H1 (cell line): ENCODE data around the gene MMP11. TPM values are rescaled to one million over a fixed set of nuclear protein-coding genes. Genes with fewer than 3 reads are reported as not detected.

Source experiments
- CTCF ChIA-PET: fragments of 300-600 bp; sonication (Branson Sonifier 250); formaldehyde crosslinking; loops from one replicate; lab custom pipeline; 2021; ENCODE audit not compliant: partially characterized antibody; lab: Charles Lee
- POLR2A ChIA-PET: fragments of 300-600 bp; sonication (Branson Sonifier 250); formaldehyde crosslinking; loops from one replicate; lab custom pipeline; 2021; ENCODE audit warnings: inconsistent platforms; ENCODE audit not compliant: partially characterized antibody; lab: Charles Lee
- DNase-seq, 2 experiments: peaks; one replicate each; pipeline versions ENCODE4 v3.0.0 to v3.0.0-alpha.2; 2010 to 2022; ENCODE audit warnings: low spot score in 2 of 2, low read depth in 1 of 2, mixed read lengths in 1 of 2
- FAIRE-seq: peaks from 2 replicates; lab custom pipeline; 2011; peaks lifted over from hg19 to GRCh38; lab: Jason Lieb, UNC
- H2AFZ ChIP-seq: 2 replicates; pipeline ENCODE4 v1.8.1; 2012; ENCODE audit warnings: low read length, inconsistent platforms
- H2AK5ac ChIP-seq: 2 replicates; pipeline ENCODE4 v1.6.1; 2013; ENCODE audit warnings: low read depth, low read length
- H2BK120ac ChIP-seq: replicated peaks from 2 replicates; pipeline ENCODE3; 2013; ENCODE audit warnings: low read depth, low read length, inconsistent platforms
- H2BK12ac ChIP-seq: 2 replicates; pipeline ENCODE4 v1.6.1; 2013; ENCODE audit warnings: low read depth, low read length
- H2BK15ac ChIP-seq: 2 replicates; pipeline ENCODE4 v1.6.1; 2013; ENCODE audit warnings: low read length
- H2BK20ac ChIP-seq: 2 replicates; pipeline ENCODE4 v1.6.1; 2013; ENCODE audit warnings: low read length
- H2BK5ac ChIP-seq: 2 replicates; pipeline ENCODE4 v1.6.1; 2013; ENCODE audit warnings: low read depth, low read length
- H3K14ac ChIP-seq: 2 replicates; pipeline ENCODE4 v1.6.1; 2013; ENCODE audit warnings: inconsistent platforms; ENCODE audit not compliant: insufficient read length
- H3K18ac ChIP-seq: 2 replicates; pipeline ENCODE4 v1.6.1; 2013; ENCODE audit warnings: low read length; ENCODE audit errors: extremely low read depth
- H3K23ac ChIP-seq: 2 replicates; pipeline ENCODE4 v1.6.1; 2013; ENCODE audit warnings: inconsistent platforms; ENCODE audit not compliant: insufficient read length
- H3K23me2 ChIP-seq: 2 replicates; pipeline ENCODE4 v1.6.1; 2013; ENCODE audit warnings: low read depth, low read length
- H3K27ac ChIP-seq: 2 replicates; pipeline ENCODE4 v1.6.1; 2011; ENCODE audit warnings: low read depth, low read length, inconsistent platforms
- H3K27me3 ChIP-seq, 4 experiments: replicated peaks in 1 of 4; 1 replicate in 1 of 4; 2 replicates in 3 of 4; pipeline versions ENCODE4 v1.6.1 to v1.8.1; 2011 to 2013; ENCODE audit warnings: low read length in 3 of 4, mild to moderate bottlenecking in 3 of 4, inconsistent platforms in 2 of 4, mixed read lengths in 2 of 4, moderate library complexity in 1 of 4; ENCODE audit not compliant: control insufficient read depth in 3 of 4, insufficient read depth in 3 of 4; ENCODE audit errors: extremely low read depth in 1 of 4
- H3K36me3 ChIP-seq, 4 experiments: 2 replicates each; pipeline versions ENCODE4 v1.6.1 to v1.8.1; 2011 to 2013; ENCODE audit warnings: mild to moderate bottlenecking in 4 of 4, low read length in 3 of 4, moderate library complexity in 2 of 4, control low read depth in 1 of 4, inconsistent platforms in 1 of 4; ENCODE audit not compliant: insufficient read depth in 4 of 4, control insufficient read depth in 2 of 4
- H3K4ac ChIP-seq: replicated peaks from 2 replicates; pipeline ENCODE3; 2013; ENCODE audit warnings: low read length, low read depth, mixed read lengths, inconsistent platforms; ENCODE audit not compliant: insufficient read length
- H3K4me1 ChIP-seq, 4 experiments: replicated peaks in 1 of 4; 1 replicate in 1 of 4; 2 replicates in 3 of 4; pipeline versions ENCODE4 v1.6.1 to v1.8.1; 2011 to 2013; ENCODE audit warnings: low read length in 3 of 4, inconsistent platforms in 2 of 4, mixed read lengths in 1 of 4; ENCODE audit not compliant: insufficient read depth in 4 of 4, control insufficient read depth in 3 of 4
- H3K4me2 ChIP-seq, 2 experiments: 2 replicates each; pipeline versions ENCODE4 v1.6.1 to v1.8.1; 2011 to 2013; ENCODE audit warnings: low read depth in 2 of 2, low read length in 2 of 2, control low read depth in 1 of 2, inconsistent platforms in 1 of 2, mild to moderate bottlenecking in 1 of 2; ENCODE audit not compliant: insufficient read depth in 1 of 2
- H3K4me3 ChIP-seq, 4 experiments: fragments of 200-600, 300-600 bp in 1 of 4; sonication (generic), shearing (Covaris generic), sonication (Bioruptor Twin) in 1 of 4; 2 replicates each; pipeline versions ENCODE4 v1.5.1 to v1.8.1; 2011 to 2016; ENCODE audit warnings: low read length in 4 of 4, low read depth in 3 of 4, control low read depth in 2 of 4, inconsistent platforms in 2 of 4, mild to moderate bottlenecking in 2 of 4, mixed read lengths in 1 of 4, moderate library complexity in 1 of 4; ENCODE audit not compliant: insufficient read depth in 2 of 4; ENCODE audit errors: extremely low read depth in 1 of 4
- H3K56ac ChIP-seq: replicated peaks from 2 replicates; pipeline ENCODE3; 2013; ENCODE audit warnings: low read depth, mild to moderate bottlenecking, mixed read lengths, low read length, inconsistent platforms; ENCODE audit not compliant: insufficient read length
- H3K79me1 ChIP-seq: 2 replicates; pipeline ENCODE4 v1.6.1; 2013; ENCODE audit warnings: low read depth, low read length, control low read depth
- H3K79me2 ChIP-seq, 2 experiments: 2 replicates each; pipeline versions ENCODE4 v1.6.1 to v1.8.1; 2012 to 2013; ENCODE audit warnings: low read length in 2 of 2, mild to moderate bottlenecking in 2 of 2, inconsistent platforms in 1 of 2; ENCODE audit not compliant: insufficient read depth in 2 of 2, control insufficient read depth in 1 of 2
- H3K9ac ChIP-seq, 4 experiments: replicated peaks in 1 of 4; 1 replicate in 1 of 4; 2 replicates in 3 of 4; pipeline versions ENCODE4 v1.6.1 to v1.8.1; 2011 to 2013; ENCODE audit warnings: low read depth in 3 of 4, low read length in 3 of 4, control low read depth in 2 of 4, mild to moderate bottlenecking in 2 of 4, moderate library complexity in 2 of 4, inconsistent platforms in 1 of 4; ENCODE audit errors: extremely low read depth in 1 of 4
- H3K9me3 ChIP-seq, 2 experiments: 2 replicates each; pipeline versions ENCODE4 v1.6.1 to v1.8.1; 2012 to 2013; ENCODE audit warnings: mild to moderate bottlenecking in 2 of 2, moderate library complexity in 2 of 2, control low read depth in 1 of 2, inconsistent platforms in 1 of 2, low read depth in 1 of 2, low read length in 1 of 2, mixed read lengths in 1 of 2; ENCODE audit not compliant: insufficient read depth in 2 of 2
- H4K20me1 ChIP-seq, 2 experiments: replicated peaks in 1 of 2; 2 replicates each; pipeline versions ENCODE3 to v1.8.1; 2011 to 2013; ENCODE audit warnings: inconsistent platforms in 2 of 2, low read length in 2 of 2, mild to moderate bottlenecking in 1 of 2; ENCODE audit not compliant: insufficient read depth in 2 of 2, control insufficient read depth in 1 of 2
- H4K5ac ChIP-seq: 2 replicates; pipeline ENCODE4 v1.6.1; 2013; ENCODE audit warnings: low read length, low read depth, mixed read lengths, inconsistent platforms; ENCODE audit not compliant: insufficient read length
- H4K8ac ChIP-seq: 2 replicates; pipeline ENCODE4 v1.8.0; 2013; ENCODE audit warnings: mild to moderate bottlenecking, moderate library complexity, low read length, inconsistent platforms; ENCODE audit not compliant: insufficient read depth; ENCODE audit errors: extremely low read depth
- H4K91ac ChIP-seq: replicated peaks from 2 replicates; pipeline ENCODE3; 2013; ENCODE audit warnings: low read length, mixed read lengths, inconsistent platforms; ENCODE audit not compliant: insufficient read length
- JUN ChIP-seq: IDR thresholded peaks from 2 replicates; pipeline ENCODE4 v1.6.1; 2011; ENCODE audit warnings: low read depth, mild to moderate bottlenecking, improper control_type of control experiment, low read length
- JUND ChIP-seq: IDR thresholded peaks from 2 replicates; pipeline ENCODE4 v1.6.1; 2011; ENCODE audit warnings: mild to moderate bottlenecking, improper control_type of control experiment, low read length
- KDM1A ChIP-seq: fragments of 200-600, 300-600 bp; sonication (generic); IDR thresholded peaks from 2 replicates; pipeline ENCODE4 v1.7.1; 2016; ENCODE audit warnings: mild to moderate bottlenecking, low read length, borderline replicate concordance
- KDM5A ChIP-seq: fragments of 200-600 bp; IDR thresholded peaks from 2 replicates; pipeline ENCODE4 v1.7.1; 2012; ENCODE audit warnings: mild to moderate bottlenecking, low read length, inconsistent platforms, mixed read lengths
- PHF8 ChIP-seq: fragments of 200-600 bp; sonication (generic); conservative IDR thresholded peaks from 2 replicates; pipeline ENCODE4 v1.7.1; 2012; ENCODE audit warnings: low read depth, mild to moderate bottlenecking, inconsistent platforms, low read length, moderate library complexity
- SIX5 ChIP-seq: IDR thresholded peaks from 2 replicates; pipeline ENCODE4 v1.6.1; 2011; ENCODE audit warnings: mild to moderate bottlenecking, low read depth, low read length
- WGBS, 2 experiments: shearing (Covaris generic) in 1 of 2; methylation state at CpG; one replicate each; pipeline versions ENCODE4 v1.1.6 to v1.1.7; 2013 to 2015; ENCODE audit warnings: low lambda C conversion rate in 2 of 2, mixed read lengths in 2 of 2, inconsistent platforms in 1 of 2, low coverage in 1 of 2, missing lambda C conversion rate in 1 of 2; ENCODE audit not compliant: insufficient replicate concordance in 2 of 2, insufficient coverage in 1 of 2, insufficient read length in 1 of 2; ENCODE audit errors: extremely low coverage in 1 of 2, missing lambda C conversion rate in 1 of 2; 5-methylcytosine and 5-hydroxymethylcytosine counted together
- polyA plus RNA-seq, 7 experiments: library from polyadenylated mRNA; depleted of rRNA in 3 of 7; stranded (reverse) in 5 of 7; unstranded in 2 of 7; fragments of >200 nt in 5 of 7; fragments of 200-250 nt in 2 of 7; gene quantifications; 1 replicate in 5 of 7; 2 replicates in 1 of 7; 4 replicates in 1 of 7; pipeline versions ENCODE4 v1.2.1 to v1.2.3, GENCODE V29; 2011 to 2013; ENCODE audit warnings: missing spikeins in 2 of 7, mixed read lengths in 2 of 7
- total RNA-seq: library from RNA; stranded (reverse); fragmentation: NEBNext Ultra II Directional; extraction: Animal tissue kit (Norgen Biotek cat#: 25700); gene quantifications from 2 replicates; pipeline ENCODE4 v1.2.1, GENCODE V29; 2021

The MMP11 gene
- total and polyA plus RNA-seq, 2 of the 8 experiments (the other 6 are each of a cell fraction or from before 2014, with no cell fraction given): 10.2 to 18.3 TPM

DNA sequence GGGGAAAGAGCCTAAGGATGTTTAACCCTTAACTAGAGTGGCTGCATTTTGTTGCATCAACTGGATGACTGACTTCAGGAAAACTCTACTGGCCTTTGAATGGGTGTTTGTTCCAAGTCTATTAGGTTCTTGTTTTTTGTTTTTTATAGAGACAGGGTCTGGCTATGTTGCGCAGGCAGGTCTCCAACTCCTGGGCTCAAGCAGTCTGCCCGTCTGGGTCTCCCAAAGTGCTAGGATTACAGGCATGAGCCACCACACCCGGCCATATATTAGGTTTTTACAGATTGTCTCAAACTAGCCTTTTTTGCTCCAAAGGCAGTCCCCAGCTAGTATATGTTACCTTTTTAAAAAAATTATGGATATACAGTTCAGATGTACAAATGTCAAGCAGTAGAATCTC lies 15.3 kb downstream of the MMP11 start:
- H3K4me3 ChIP-seq: peak overlapping the region; percentile 79 to 87 (median 82)
- H3K14ac ChIP-seq: no peak overlapping the region
- H3K56ac ChIP-seq: no peak overlapping the region
- H3K79me2 ChIP-seq: peaks cover 22 to 55% of the 10 kb centered on the region in 2 experiments
- TF ChIP-seq SIX5 (no peak), KDM1A (no peak), PHF8 (no peak), JUN (no peak), JUND (no peak), KDM5A (no peak)
- TF ChIP-seq, all 59 proteins: peak for 0
- Histone ChIP-seq H3K23me2 (peaks cover 3% of the 10 kb centered on the region; the same call in 1 of the 2 replicates), H4K8ac (no peak overlapping the region), H4K91ac (no peak overlapping the region), H3K9ac (peak overlapping the region in 3 of 4 experiments; percentile 66 to 89 (median 67); a peak in 4 of 7 replicates), H2BK20ac (no peak overlapping the region), H3K4ac (no peak overlapping the region), H3K18ac (no peak overlapping the region), H3K9me3 (no peaks in the 10 kb centered on the region), H4K20me1 (peaks cover 4 to 22% of the 10 kb centered on the region in 2 experiments), H2AK5ac (no peak overlapping the region), H2AFZ (no peak overlapping the region), H3K4me2 (peak overlapping the region; percentile 64 to 79), H2BK15ac (no peak overlapping the region), H3K27ac (no peak overlapping the region), H3K4me1 (peaks cover 0 to 10% (median 4%) of the 10 kb centered on the region in 4 experiments; a peak in 6 of 7 replicates), H3K23ac (no peak overlapping the region), H2BK12ac (no peak overlapping the region), H2BK5ac (no peak overlapping the region), H3K27me3 (no peaks in the 10 kb centered on the region), H3K79me1 (peaks cover 3% of the 10 kb centered on the region; the same call in 1 of the 2 replicates), H3K36me3 (peaks cover 0 to 4% (median 2%) of the 10 kb centered on the region in 4 experiments; a peak in 3 of 8 replicates), H4K5ac (no peak overlapping the region), H2BK120ac (no peak overlapping the region)
- no peak for FAIRE-seq
- POLR2A ChIA-PET: interaction anchor here (1.0 to 4.5 kb wide), 9 partner anchors 10 to 70 kb away, joined by 3 to 45 read pairs (median 5); partner anchors contain the start of genes CHCHD10 and MMP11
- no peak for DNase-seq
- CTCF ChIA-PET: interaction anchor here (1.3 to 6.4 kb wide), 3 partner anchors 12 to 22 kb away, joined by 3 to 47 read pairs (median 42); partner anchors contain the start of genes CHCHD10 and MMP11
- 90% methylated on average over 3 of the region's 3 CpGs; no CpG with 5 or more reads in 1 of the 2 experiments for WGBS, 2 experiments
